Activated naive CD4-positive, alpha-beta T cell treated with anti-CD3 and anti-CD28 coated beads, Interleukin-2, amount 10 ng/mL, durations not matched to agents 7 days and 5 days (primary cell): ENCODE data around the gene HELZ2.
A peak's percentile ranks its signal among the peaks of the same experiment; 100 is the strongest.
"Not testable (repeated sequence)": the region's sequence is repeated elsewhere in the genome, so short reads cannot be mapped to it uniquely, and the experiment has no call there.

ENCODE experiments used
- CTCF ChIA-PET: fragments of 350-600 bp; sonication (Branson Sonifier 250); formaldehyde crosslinking; loops from one replicate; lab custom pipeline; 2021; ENCODE audit warnings: antibody characterized with exemption; lab: Charles Lee
- DNase-seq: peaks from one replicate; pipeline ENCODE4 v3.0.0-alpha.2; 2020
- H3K27ac Mint-ChIP-seq: one replicate; pipeline ENCODE4 v1.8.0; 2021; ENCODE audit warnings: mild to moderate bottlenecking, moderate library complexity, mixed read lengths
- H3K27me3 Mint-ChIP-seq: one replicate; pipeline ENCODE4 v1.8.0; 2021; ENCODE audit warnings: mild to moderate bottlenecking, mixed read lengths
- H3K36me3 Mint-ChIP-seq: one replicate; pipeline ENCODE4 v1.8.0; 2021; ENCODE audit warnings: mixed read lengths
- H3K4me1 Mint-ChIP-seq: one replicate; pipeline ENCODE4 v1.8.0; 2021; ENCODE audit warnings: mixed read lengths
- H3K4me3 Mint-ChIP-seq: one replicate; pipeline ENCODE4 v1.8.0; 2021; ENCODE audit warnings: mild to moderate bottlenecking, moderate library complexity, mixed read lengths
- H3K9me3 Mint-ChIP-seq: one replicate; pipeline ENCODE4 v1.8.0; 2021; ENCODE audit warnings: mixed read lengths

HELZ2 gene, protein sequence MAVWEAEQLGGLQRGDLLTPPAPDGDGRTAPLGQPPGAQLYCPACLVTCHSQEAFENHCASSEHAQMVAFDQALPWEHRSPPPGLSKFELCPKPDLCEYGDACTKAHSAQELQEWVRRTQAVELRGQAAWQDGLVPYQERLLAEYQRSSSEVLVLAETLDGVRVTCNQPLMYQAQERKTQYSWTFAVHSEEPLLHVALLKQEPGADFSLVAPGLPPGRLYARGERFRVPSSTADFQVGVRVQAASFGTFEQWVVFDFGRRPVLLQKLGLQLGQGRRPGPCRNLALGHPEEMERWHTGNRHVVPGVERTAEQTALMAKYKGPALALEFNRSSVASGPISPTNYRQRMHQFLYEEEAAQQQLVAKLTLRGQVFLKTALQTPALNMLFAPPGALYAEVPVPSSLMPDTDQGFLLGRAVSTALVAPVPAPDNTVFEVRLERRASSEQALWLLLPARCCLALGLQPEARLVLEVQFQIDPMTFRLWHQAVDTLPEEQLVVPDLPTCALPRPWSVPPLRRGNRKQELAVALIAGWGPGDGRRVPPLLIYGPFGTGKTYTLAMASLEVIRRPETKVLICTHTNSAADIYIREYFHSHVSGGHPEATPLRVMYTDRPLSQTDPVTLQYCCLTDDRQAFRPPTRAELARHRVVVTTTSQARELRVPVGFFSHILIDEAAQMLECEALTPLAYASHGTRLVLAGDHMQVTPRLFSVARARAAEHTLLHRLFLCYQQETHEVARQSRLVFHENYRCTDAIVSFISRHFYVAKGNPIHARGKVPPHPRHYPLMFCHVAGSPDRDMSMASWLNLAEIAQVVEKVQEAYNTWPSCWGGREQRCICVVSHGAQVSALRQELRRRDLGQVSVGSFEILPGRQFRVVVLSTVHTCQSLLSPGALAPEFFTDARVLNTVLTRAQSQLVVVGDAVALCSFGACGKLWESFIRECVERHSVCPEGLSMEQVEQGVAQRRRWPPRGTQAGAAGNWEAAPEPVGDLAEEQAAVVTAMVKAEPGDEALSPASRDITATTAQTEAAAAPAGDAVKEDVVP (N-terminal part only)

DNA sequence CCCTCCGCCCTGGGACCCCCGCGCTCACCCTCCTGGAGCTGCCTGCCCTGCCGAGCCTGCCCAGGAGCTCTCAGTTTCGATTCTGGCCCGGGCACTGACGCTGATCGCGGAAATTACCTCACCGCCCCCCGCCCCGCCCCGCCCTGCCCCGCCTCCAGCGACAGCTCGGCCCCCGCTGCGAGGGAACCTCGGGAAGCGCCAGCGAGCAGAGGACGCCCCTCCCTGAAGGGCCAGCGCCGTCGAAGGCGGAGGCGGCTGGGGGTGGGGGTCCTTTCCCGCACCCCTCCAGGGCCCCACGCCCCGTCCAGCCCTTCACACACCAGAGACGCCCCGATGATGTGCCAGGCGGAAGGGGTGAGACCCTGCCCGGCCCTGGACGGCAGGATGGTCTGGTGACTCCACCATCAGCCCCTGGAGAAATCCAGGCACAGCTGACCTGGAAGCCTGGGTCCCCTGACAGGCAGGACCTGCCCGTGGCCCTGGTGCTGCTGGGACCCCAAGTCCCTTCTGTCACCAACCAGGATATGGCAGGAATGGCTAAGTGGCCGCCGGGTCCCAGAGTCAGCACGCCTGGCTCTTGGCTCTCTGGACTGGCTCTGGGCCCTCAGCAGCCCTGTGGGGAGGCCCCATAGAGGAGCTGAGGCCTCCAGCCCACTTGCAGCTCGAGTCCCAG lies at the start of gene HELZ2:
TSS of gene HELZ2 (minus strand) at position 84 of the 673 bp plus-strand sequence. CDS start 1,854 bp downstream, outside the sequence.
- Mint-ChIP-seq H3K4me1 (peaks cover 4% of the 10 kb centered on the region), H3K36me3 (no peaks in the 10 kb centered on the region), H3K27ac (peak within 1 kb of the TSS; percentile 52), H3K27me3 (peaks cover 65% of the 10 kb centered on the region), H3K4me3 (peak within 1 kb of the TSS; percentile 76), H3K9me3 (no peaks in the 10 kb centered on the region)
- peak; percentile 84 for DNase-seq
- CTCF ChIA-PET, result interaction anchor here (1.3 to 1.5 kb wide), 3 partner anchors 16 to 67 kb away, joined by 3 to 4 read pairs (median 3); no protein-coding TSS in a partner anchor

DNA sequence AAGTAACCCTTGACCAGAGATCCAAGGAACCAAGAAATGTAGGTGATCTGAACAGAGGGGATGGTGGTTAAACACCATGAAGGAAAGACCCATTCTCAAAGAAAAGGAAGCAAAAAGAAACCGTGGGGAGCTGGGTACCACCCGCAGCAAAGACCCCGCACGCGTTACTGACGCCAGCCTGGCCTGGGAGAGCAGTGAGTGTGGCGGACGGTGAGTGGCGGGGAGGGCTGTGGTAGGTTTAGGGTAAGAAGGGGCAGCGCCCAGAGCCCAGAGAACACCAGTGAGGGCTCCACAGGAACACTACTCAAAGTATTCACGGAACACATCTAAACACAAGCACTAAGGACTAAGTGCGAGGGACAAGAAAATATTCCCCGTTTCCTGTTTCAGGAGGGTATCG lies 48.7 kb upstream of the HELZ2 start:
- Mint-ChIP-seq H3K27me3 (no peaks in the 10 kb centered on the region), H3K4me1 (peaks cover 26% of the 10 kb centered on the region), H3K36me3 (peaks cover 24% of the 10 kb centered on the region), H3K4me3 (no peak overlapping the region), H3K9me3 (no peaks in the 10 kb centered on the region), H3K27ac (no peak overlapping the region)
- CTCF ChIA-PET, result no interaction called here
- no peak for DNase-seq

DNA sequence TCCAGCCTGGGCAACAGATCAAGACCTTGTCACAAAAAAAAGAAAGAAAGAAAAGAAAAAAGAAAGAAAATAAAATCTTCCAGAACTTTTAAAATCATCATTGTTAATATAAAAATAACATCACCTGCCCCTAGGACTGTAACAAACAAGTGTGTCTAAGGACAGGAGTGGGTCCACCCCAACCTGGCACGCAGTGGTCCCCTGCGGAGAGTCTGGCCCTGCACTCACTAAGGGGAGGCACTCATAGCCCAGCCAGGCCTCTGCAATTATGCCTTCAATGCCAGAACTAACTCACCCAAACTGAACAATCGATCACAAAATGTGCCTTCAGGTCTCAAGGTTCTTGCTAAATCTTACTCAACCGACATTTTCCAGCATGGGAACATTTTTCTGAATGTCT lies 48.1 kb upstream of the HELZ2 start:
- CTCF ChIA-PET, result interaction anchor here (0.6 kb wide), 1 partner anchor 85 kb away, joined by 3 read pairs; no protein-coding TSS in a partner anchor
- peaks cover 26% of the 10 kb centered on the region for H3K4me1 Mint-ChIP-seq
- no peak overlapping the region for H3K27ac Mint-ChIP-seq
- H3K9me3 Mint-ChIP-seq, result no peaks in the 10 kb centered on the region
- H3K36me3 Mint-ChIP-seq, result peaks cover 26% of the 10 kb centered on the region
- H3K4me3 Mint-ChIP-seq, result no peak overlapping the region
- no peak for DNase-seq
- H3K27me3 Mint-ChIP-seq, result no peaks in the 10 kb centered on the region

DNA sequence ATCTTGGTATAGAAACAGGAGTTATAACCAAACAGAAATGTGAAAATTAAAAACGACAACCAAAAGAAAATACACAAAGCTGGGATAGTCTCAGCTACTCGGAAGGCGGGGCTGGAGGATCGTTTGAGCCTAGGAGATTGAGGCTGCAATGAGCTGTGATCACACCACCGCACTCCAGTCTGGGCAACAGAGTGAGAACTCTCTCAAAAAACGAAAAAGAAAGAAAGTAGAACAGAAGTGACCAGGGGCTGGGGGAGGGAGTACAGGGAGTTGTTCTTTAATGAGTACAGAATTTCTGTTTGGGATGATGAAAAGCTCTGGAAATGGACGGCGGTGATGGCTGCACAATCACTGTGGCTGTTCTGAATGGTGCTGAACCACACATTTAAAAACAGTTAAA lies 47.0 kb upstream of the HELZ2 start:
- Mint-ChIP-seq H3K27ac (no peak overlapping the region), H3K4me1 (peaks cover 26% of the 10 kb centered on the region), H3K9me3 (no peaks in the 10 kb centered on the region), H3K4me3 (no peak overlapping the region), H3K36me3 (peaks cover 35% of the 10 kb centered on the region), H3K27me3 (no peaks in the 10 kb centered on the region)
- CTCF ChIA-PET, result no interaction called here
- DNase-seq, result no peak

DNA sequence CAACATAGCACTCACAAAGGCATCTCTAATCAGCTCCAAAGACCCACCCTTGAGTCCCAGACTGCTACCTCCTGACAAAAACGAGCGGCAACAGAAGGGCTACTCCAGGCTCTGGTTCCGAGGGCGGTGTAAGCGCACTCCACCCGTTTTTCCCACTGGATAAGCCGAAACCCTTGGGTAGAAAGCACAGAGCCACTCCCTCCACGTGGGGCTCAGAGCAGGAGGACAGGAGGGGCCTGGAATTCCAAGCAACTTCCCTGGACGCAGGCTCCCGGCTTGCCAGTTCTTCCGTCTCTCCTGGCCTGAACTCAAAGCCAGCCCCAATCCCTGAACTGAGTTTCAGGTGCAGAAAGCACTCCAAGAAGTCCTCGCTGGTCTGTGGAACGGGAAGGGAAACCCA lies 45.5 kb upstream of the HELZ2 start:
- Mint-ChIP-seq H3K4me3 (no peak overlapping the region), H3K4me1 (peaks cover 14% of the 10 kb centered on the region), H3K27ac (no peak overlapping the region), H3K9me3 (no peaks in the 10 kb centered on the region), H3K27me3 (no peaks in the 10 kb centered on the region), H3K36me3 (peaks cover 44% of the 10 kb centered on the region)
- DNase-seq, result no peak
- CTCF ChIA-PET, result no interaction called here

DNA sequence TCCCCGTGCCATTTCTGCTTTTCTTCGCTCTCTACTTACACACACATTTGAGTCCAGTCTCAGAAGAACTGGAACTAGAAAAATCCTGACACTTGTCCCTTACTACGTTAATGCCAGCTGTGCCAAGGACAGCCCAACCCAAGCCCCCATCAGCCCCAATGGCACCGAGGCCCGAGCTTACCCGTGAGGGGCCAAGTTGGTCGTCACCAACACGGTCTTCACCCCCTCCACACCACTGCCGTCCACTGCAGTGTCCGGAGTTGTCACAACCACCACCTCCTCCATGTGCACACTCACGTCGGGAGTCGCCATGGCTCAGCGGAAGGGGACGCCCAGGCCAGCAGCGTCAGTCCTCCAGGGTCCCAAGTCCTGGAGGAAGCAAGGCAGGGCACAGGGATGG lies 45.0 kb upstream of the HELZ2 start:
- no peaks in the 10 kb centered on the region for H3K27me3 Mint-ChIP-seq

DNA sequence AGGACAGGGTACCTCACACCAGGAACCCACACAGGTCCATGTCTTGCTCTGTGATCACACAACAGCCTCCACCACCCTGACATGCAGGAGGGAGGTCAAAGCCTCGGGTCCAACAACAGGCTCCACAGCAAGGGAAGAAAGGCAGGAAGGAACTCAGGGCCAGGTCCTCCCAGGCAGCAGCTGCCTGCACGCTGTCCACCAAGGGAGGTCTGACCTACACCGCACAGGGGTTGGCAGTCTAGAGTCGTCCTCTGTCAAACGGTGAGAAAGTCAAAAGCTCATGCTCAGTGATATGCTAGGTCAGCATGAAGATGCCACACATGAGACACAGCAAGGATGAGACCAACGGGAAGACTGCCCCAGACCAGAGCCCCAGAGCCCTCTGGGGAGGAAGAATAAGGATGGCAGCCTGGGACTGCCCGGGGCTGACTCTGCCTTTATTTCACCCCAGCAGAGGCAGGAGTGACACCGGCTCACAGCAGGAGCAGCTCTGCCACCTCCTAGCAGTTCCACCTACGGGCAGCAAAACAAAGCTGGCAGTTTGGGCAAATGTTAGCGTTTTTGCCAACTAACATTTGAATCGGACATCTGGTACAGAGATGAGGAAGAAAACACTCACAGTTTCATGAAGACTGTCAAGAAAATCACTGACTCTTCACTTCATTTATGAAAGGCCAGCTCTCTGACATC lies 44.4 kb upstream of the HELZ2 start:
- Mint-ChIP-seq H3K27me3 (no peaks in the 10 kb centered on the region), H3K4me1 (peaks cover 12% of the 10 kb centered on the region), H3K27ac (no peak overlapping the region), H3K4me3 (no peak overlapping the region), H3K36me3 (peaks cover 51% of the 10 kb centered on the region), H3K9me3 (no peaks in the 10 kb centered on the region)
- no peak for DNase-seq
- CTCF ChIA-PET, result interaction anchor here (0.7 to 1.3 kb wide), 2 partner anchors 9 to 81 kb away, joined by 3 to 4 read pairs; partner anchors contain the start of genes GMEB2 and PTK6

More for the DNA sequence above, 45.0 kb upstream of the HELZ2 start:
- Mint-ChIP-seq H3K4me3 (no peak overlapping the region), H3K9me3 (no peaks in the 10 kb centered on the region), H3K4me1 (peaks cover 12% of the 10 kb centered on the region), H3K27ac (no peak overlapping the region), H3K36me3 (peaks cover 46% of the 10 kb centered on the region)
- CTCF ChIA-PET, result no interaction called here
- no peak for DNase-seq

DNA sequence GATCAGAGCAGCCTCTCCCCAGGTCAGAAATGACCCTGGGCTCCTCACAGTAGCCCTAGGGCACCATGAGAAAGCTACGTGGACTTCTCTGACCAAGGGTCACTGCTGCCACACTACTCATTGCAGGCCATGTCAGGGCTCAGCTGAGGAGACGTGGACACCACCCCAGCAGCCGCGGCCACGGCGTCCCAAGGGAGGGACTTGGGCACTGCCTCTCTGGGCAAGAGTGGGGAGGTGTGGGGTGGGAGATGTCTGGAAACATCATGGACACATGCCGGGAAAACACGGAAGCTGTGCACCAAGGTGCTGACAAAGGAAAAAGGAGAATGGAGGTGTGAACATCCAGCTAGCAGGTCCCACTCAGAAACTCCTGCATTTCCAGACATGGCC lies 43.8 kb upstream of the HELZ2 start:
- H3K9me3 Mint-ChIP-seq, result no peaks in the 10 kb centered on the region
- peaks cover 55% of the 10 kb centered on the region for H3K36me3 Mint-ChIP-seq
- H3K4me3 Mint-ChIP-seq, result no peak overlapping the region
- H3K27me3 Mint-ChIP-seq, result no peaks in the 10 kb centered on the region
- H3K27ac Mint-ChIP-seq, result no peak overlapping the region
- DNase-seq, result no peak
- peaks cover 11% of the 10 kb centered on the region for H3K4me1 Mint-ChIP-seq
- CTCF ChIA-PET, result interaction anchor here (0.7 to 1.3 kb wide), 3 partner anchors 9 to 80 kb away, joined by 3 to 4 read pairs (median 3); partner anchors contain the start of genes GMEB2 and PTK6

DNA sequence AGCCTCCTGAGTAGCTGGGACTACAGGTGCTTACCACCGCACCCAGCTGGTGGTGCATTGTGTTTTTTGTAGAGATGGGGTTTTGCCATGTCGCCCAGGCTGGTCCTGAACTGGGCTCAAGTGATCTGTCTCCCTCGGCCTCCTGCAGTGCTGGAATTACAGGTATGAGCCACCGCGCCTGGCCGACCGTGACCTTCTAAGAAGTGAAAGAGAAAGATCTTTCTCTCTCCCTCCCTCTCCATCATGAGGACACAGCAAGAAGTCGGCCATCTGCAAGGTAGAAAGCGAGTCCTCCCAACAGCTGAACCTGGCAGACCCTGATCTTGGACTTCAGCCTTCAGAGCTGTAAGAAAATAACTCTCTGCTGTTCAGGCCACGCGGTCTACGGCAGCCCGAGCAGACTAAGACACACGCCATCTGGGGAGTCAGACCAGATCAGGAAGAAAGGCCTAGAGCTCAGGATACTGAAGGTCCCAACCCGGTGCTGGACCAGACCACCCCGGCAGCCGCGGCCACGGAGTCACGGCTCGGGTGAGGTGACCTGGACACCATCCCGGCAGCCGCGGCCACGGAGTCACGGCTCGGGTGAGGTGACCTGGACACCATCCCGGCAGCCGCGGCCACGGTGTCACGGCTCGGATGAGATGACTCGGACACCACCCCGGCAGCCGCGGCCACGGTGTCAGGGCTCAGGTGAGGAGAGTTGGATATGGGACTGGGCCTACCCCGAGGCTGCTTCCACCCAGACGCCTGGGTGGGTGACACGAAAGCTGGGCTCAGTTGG lies 43.2 kb upstream of the HELZ2 start:
- Mint-ChIP-seq H3K4me3 (no peak overlapping the region), H3K4me1 (peaks cover 7% of the 10 kb centered on the region), H3K9me3 (no peaks in the 10 kb centered on the region), H3K27ac (no peak overlapping the region), H3K27me3 (no peaks in the 10 kb centered on the region), H3K36me3 (peaks cover 51% of the 10 kb centered on the region)
- CTCF ChIA-PET, result interaction anchor here (0.7 to 1.3 kb wide), 3 partner anchors 24 to 79 kb away, joined by 3 to 4 read pairs (median 3); partner anchors contain the start of gene PTK6
- DNase-seq, result no peak

DNA sequence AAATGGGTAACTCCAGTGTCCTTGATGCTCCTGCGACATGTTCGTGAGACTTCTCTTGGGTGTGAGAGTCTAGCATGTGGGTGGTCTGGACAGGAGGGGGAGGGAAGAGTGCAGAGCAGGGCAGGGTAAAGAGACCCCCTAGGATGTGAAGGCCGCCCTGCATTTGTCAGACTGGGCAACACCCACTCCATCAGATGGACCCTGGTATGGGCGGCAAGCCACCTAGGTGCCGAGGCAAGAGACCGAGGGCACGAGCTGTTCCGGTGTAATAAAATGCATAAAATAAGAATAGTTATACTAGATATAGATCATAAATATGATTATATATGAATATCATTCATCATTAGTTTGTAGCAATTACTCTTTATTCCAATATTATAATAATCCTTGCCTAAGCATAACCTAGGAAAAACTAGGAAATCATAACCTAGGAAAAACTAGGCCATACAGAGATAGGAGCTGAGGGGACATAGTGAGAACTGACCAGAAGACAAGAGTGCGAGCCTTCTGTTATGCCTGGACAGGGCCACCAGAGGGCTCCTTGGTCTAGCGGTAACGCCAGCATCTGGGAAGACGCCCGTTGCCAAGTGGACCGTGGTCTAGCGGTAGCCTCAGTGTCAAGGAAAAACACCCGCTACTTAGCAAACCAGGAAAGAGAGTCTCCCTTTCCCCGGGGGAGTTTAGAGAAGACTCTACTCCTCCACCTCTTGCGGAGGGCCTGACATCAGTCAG lies 40.0 kb upstream of the HELZ2 start:
- H3K36me3 Mint-ChIP-seq, result peaks cover 51% of the 10 kb centered on the region
- H3K27me3 Mint-ChIP-seq, H3K27ac Mint-ChIP-seq, DNase-seq, H3K4me3 Mint-ChIP-seq, H3K4me1 Mint-ChIP-seq, CTCF ChIA-PET, H3K9me3 Mint-ChIP-seq: not testable (repeated sequence)

DNA sequence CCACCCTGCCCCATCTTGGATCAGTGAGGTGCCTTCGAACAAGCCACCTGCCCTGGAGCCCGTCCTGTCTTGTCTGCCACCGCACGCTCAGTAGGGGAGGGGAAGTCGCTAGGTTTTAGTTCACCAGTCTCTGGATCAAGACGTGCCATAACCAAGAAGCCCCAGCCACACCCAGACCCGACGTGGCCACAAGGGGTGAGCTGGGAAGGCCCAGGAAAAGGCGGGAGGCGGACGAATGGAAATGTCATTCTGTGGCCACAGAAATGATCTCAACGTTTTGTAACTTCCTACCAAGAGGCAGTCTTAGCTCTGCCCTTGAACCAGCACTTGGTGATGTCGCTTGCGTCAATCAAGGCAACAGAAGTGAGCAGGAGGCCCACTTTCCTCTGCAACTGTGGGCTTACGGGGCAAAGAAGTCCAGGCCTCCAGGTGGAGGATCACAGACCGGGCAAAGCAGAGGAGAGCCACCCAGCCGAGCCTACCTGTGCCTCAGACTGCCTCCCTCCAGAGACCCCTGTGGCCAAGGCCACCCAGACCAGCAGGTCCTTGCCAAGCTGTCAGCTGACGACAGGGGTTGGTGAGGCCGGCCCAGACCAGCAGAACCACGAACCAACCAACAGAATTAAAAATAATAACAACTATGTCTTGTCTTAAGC lies 38.4 kb upstream of the HELZ2 start:
- CTCF ChIA-PET, result no interaction called here
- Mint-ChIP-seq H3K27ac (no peak overlapping the region), H3K36me3 (peaks cover 41% of the 10 kb centered on the region), H3K27me3 (no peaks in the 10 kb centered on the region), H3K4me3 (no peak overlapping the region), H3K9me3 (no peaks in the 10 kb centered on the region), H3K4me1 (no peaks in the 10 kb centered on the region)
- no peak for DNase-seq

DNA sequence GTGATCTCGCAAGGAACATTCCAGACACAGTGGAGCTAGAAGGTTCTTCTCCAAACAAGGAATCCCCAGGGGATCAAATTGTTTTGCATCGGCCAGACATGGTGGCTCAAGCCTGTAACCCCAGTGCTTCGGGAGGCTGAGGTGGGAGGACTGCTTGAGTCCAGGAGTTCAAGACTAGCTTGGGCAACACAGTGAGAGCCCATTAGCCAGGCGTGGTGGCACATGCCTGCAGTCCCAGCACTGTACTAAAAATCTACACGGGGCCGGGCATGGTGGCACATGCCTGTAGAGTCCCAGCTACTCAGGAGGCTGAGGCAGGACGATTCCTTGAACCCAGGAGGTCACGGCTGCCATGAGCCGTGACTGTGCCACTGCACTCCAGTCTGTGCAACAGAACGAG lies 37.6 kb upstream of the HELZ2 start:
- Mint-ChIP-seq H3K27ac (no peak overlapping the region), H3K4me3 (no peak overlapping the region), H3K4me1 (peaks cover 5% of the 10 kb centered on the region), H3K9me3 (no peaks in the 10 kb centered on the region), H3K27me3 (no peaks in the 10 kb centered on the region), H3K36me3 (peaks cover 39% of the 10 kb centered on the region)
- no peak for DNase-seq
- CTCF ChIA-PET, result no interaction called here
